GM12878 (cell line): ENCODE results near the gene NCBP2. TPM values are rescaled to one million over a fixed set of nuclear protein-coding genes. Genes with fewer than 3 reads are reported as not detected.
A peak's percentile ranks its signal among the peaks of the same experiment; 100 is the strongest.

Source experiments
- ATF2 ChIP-seq: IDR thresholded peaks from 2 replicates; pipeline ENCODE4 v1.6.1; 2012; ENCODE audit warnings: low read length, inconsistent platforms
- BCLAF1 ChIP-seq: fragments of 450-650 bp; IDR thresholded peaks from 2 replicates; pipeline ENCODE4 v1.6.1; 2017; ENCODE audit warnings: antibody characterized with exemption, mild to moderate bottlenecking, moderate library complexity
- CHD4 ChIP-seq: fragments of 200-600 bp; sonication (generic); IDR thresholded peaks from 2 replicates; pipeline ENCODE4 v1.6.1; 2016; ENCODE audit warnings: mild to moderate bottlenecking
- CREB1 ChIP-seq: IDR thresholded peaks from 2 replicates; pipeline ENCODE4 v1.6.1; 2012; ENCODE audit warnings: low read depth, mild to moderate bottlenecking, inconsistent platforms
- ETV6 ChIP-seq, 2 experiments: fragments of 450-650 bp in 1 of 2; IDR thresholded peaks in 1 of 2; conservative IDR thresholded peaks in 1 of 2; 2 replicates each; pipeline ENCODE4 v1.6.1; 2014; ENCODE audit warnings: antibody characterized with exemption in 1 of 2, borderline replicate concordance in 1 of 2, low read depth in 1 of 2, mild to moderate bottlenecking in 1 of 2, moderate library complexity in 1 of 2
- EZH2 ChIP-seq: IDR thresholded peaks from 2 replicates; pipeline ENCODE4 v1.6.1; 2012; ENCODE audit warnings: low read depth, mild to moderate bottlenecking, control low read depth, inconsistent platforms, low read length, borderline replicate concordance; ENCODE audit not compliant: control insufficient read depth
- GATAD2B ChIP-seq: fragments of 450-650 bp; conservative IDR thresholded peaks from 2 replicates; pipeline ENCODE4 v1.6.1; 2017; ENCODE audit warnings: low read depth, mild to moderate bottlenecking, moderate library complexity
- IRF4 ChIP-seq: IDR thresholded peaks from 2 replicates; pipeline ENCODE4 v1.6.1; 2011; ENCODE audit warnings: low read depth, low read length
- MTA2 ChIP-seq: fragments of 450-650 bp; IDR thresholded peaks from 2 replicates; pipeline ENCODE4 v1.6.1; 2016; ENCODE audit warnings: low read depth, mild to moderate bottlenecking, moderate library complexity
- NKRF ChIP-seq: fragments of 450-650 bp; conservative IDR thresholded peaks from 2 replicates; pipeline ENCODE4 v1.6.1; 2017; ENCODE audit warnings: mild to moderate bottlenecking, moderate library complexity
- NR2C1 ChIP-seq: fragments of 450-650 bp; IDR thresholded peaks from 2 replicates; pipeline ENCODE4 v1.6.1; 2017; ENCODE audit warnings: antibody characterized with exemption, mild to moderate bottlenecking, moderate library complexity
- PML ChIP-seq: IDR thresholded peaks from 2 replicates; pipeline ENCODE4 v1.6.1; 2012; ENCODE audit warnings: low read length, inconsistent platforms
- RBBP5 ChIP-seq: fragments of 200-600 bp; sonication (generic); conservative IDR thresholded peaks from 2 replicates; pipeline ENCODE4 v1.6.1; 2016
- RELA ChIP-seq: fragments of 450-650 bp; IDR thresholded peaks from 2 replicates; pipeline ENCODE4 v1.8.0; 2014; ENCODE audit warnings: borderline replicate concordance; ENCODE audit not compliant: partially characterized antibody
- RUNX3 ChIP-seq: IDR thresholded peaks from 2 replicates; pipeline ENCODE4 v1.6.1; 2012; ENCODE audit warnings: low read length, inconsistent platforms
- SMARCA5 ChIP-seq: fragments of 450-650 bp; IDR thresholded peaks from 2 replicates; pipeline ENCODE4 v1.6.1; 2017; ENCODE audit warnings: mild to moderate bottlenecking
- SRF ChIP-seq, 2 experiments: IDR thresholded peaks; 2 replicates each; pipeline ENCODE4 v1.6.1; 2011; ENCODE audit warnings: low read depth in 2 of 2, low read length in 2 of 2, mild to moderate bottlenecking in 1 of 2, moderate library complexity in 1 of 2
- ZZZ3 ChIP-seq: IDR thresholded peaks from 2 replicates; pipeline ENCODE4 v1.6.1; 2011; ENCODE audit warnings: low read depth; ENCODE audit not compliant: control insufficient read depth, insufficient read length
- polyA plus RNA-seq, 11 experiments: library from polyadenylated mRNA; depleted of rRNA in 4 of 11; unstranded in 6 of 11; stranded (reverse) in 5 of 11; fragments of >200 nt; fragmentation: Nextera tagmentation in 4 of 11; fragmentation: Illumina TruSeq in 1 of 11; extraction: Ambion mirVana in 4 of 11; extraction: Trizol in 1 of 11; gene quantifications; 1 replicate in 1 of 11; 2 replicates in 10 of 11; pipeline versions ENCODE4 v1.2.1 to v1.2.3, GENCODE V29; 2011 to 2016; ENCODE audit warnings: inconsistent platforms in 2 of 11, missing spikeins in 2 of 11, low read depth in 1 of 11
- total RNA-seq, 4 experiments: library from RNA; depleted of rRNA in 3 of 4; stranded (reverse); fragments of >200 nt in 3 of 4; fragmentation: Illumina TruSeq in 1 of 4; extraction: Trizol in 1 of 4; gene quantifications; 2 replicates each; pipeline versions ENCODE4 v1.2.1 to v1.2.3, GENCODE V29; 2013 to 2021
- TF ChIP-seq, protein P1 (sequence below): IDR thresholded peaks from 2 replicates; pipeline ENCODE4 v1.6.1; 2012; ENCODE audit warnings: low read depth, low read length, improper control_type of control experiment
- TF ChIP-seq, protein P2 (sequence below): fragments of 450-650 bp; IDR thresholded peaks from 2 replicates; pipeline ENCODE4 v1.6.1; 2016; ENCODE audit warnings: mild to moderate bottlenecking

The NCBP2 gene
- total and polyA plus RNA-seq, 10 of the 15 experiments (the other 5 are each of a cell fraction or from before 2014, with no cell fraction given): 59.6 to 136 (median 96.4) TPM

- TF ChIP-seq, protein P1, sequence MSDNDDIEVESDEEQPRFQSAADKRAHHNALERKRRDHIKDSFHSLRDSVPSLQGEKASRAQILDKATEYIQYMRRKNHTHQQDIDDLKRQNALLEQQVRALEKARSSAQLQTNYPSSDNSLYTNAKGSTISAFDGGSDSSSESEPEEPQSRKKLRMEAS: peak; percentile 99
- TF ChIP-seq MTA2 (peak; percentile 32), IRF4 (peak; percentile 54; the same call in 1 of the 2 replicates), ZZZ3 (no peak), CREB1 (peak; percentile 100), ATF2 (no peak), RBBP5 (no peak), PML (peak; percentile 97), SMARCA5 (peak; percentile 82), RUNX3 (peak; percentile 87), BCLAF1 (no peak), CHD4 (no peak), SRF (IDR thresholded peaks at IDR 0.05; ENCODE audit: low read depth in 2 of 2, low read length in 2 of 2) (peak; percentile 61 to 85; a peak in 3 of 4 replicates), NR2C1 (peak; percentile 95), NKRF (peak; percentile 88), GATAD2B (peak; percentile 93), ETV6 (conservative IDR thresholded peaks at IDR 0.05 in 1 of 2, IDR thresholded peaks at IDR 0.05 in 1 of 2; ENCODE audit: borderline replicate concordance in 1 of 2, low read depth in 1 of 2) (peak in 1 of 2 experiments; percentile 56; a peak in 1 of 4 replicates), RELA (no peak), EZH2 (no peak)
- TF ChIP-seq, protein P2, sequence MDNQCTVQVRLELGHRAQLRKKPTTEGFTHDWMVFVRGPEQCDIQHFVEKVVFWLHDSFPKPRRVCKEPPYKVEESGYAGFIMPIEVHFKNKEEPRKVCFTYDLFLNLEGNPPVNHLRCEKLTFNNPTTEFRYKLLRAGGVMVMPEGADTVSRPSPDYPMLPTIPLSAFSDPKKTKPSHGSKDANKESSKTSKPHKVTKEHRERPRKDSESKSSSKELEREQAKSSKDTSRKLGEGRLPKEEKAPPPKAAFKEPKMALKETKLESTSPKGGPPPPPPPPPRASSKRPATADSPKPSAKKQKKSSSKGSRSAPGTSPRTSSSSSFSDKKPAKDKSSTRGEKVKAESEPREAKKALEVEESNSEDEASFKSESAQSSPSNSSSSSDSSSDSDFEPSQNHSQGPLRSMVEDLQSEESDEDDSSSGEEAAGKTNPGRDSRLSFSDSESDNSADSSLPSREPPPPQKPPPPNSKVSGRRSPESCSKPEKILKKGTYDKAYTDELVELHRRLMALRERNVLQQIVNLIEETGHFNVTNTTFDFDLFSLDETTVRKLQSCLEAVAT: peak; percentile 87; the same call in 1 of the 2 replicates
Observed at GRCh38 chr3:196942226-196942914, at the start of gene NCBP2 (continued).
